GM19023 (cell line): ENCODE measurements around the gene GSK3A.
"Not testable (repeated sequence)": the region's sequence is repeated elsewhere in the genome, so short reads cannot be mapped to it uniquely, and the experiment has no call there.

ENCODE experiments used
- ATAC-seq: cut with Tn5 transposase; IDR thresholded peaks from one replicate; pipeline ENCODE4 v1.9.1; 2021; ENCODE audit warnings: mild to moderate bottlenecking, moderate library complexity; ENCODE audit not compliant: unreplicated experiment

GSK3A gene

DNA sequence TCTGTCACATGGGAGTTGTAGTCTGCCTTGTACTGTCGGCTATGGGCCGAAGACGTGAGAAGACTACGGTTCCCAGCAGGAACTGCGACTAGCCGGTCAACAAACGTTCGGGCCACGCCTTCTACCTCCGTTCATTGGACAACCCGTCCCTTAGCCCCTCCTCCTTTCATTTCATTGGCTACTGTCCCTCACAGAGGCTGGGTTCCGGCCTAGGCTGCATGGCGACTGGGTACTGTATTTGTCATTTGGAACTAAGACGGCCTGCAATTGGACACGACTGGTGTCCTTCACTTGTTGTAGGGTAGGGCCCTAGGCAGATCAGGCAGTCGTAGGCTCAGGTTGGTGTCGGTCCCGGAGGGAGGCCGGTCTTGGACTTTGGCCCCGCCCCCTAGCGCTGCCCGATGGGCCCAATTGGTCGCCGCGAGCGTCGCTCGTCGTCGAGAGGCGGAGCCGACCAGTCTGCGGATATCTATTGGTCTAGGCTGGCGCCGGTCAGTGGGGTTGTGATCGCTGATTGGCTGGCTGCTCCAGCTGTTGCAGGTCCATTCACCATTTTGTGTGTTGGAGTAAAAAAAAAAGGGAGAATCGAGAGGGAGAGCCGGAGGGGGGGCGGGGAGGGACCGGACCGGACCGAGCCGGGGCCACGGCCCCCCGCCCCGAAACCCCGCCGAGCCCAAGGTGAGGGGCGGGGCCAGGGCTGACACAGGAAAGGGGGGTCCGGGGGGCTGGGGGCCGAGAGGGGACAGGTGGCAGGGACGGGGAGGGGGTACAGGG lies 26.5 kb upstream of the GSK3A start, which contains the start of gene CIC:
Gene CIC, plus strand, starts transcription at position 549 of the 774 bp plus-strand sequence. CDS start 2,532 bp downstream, outside the sequence.
- peak; percentile 84 for ATAC-seq

- ATAC-seq = peak; percentile 60
Measured at GRCh38 chr19:42268142-42268703, 25.8 kb upstream of the GSK3A start.

DNA sequence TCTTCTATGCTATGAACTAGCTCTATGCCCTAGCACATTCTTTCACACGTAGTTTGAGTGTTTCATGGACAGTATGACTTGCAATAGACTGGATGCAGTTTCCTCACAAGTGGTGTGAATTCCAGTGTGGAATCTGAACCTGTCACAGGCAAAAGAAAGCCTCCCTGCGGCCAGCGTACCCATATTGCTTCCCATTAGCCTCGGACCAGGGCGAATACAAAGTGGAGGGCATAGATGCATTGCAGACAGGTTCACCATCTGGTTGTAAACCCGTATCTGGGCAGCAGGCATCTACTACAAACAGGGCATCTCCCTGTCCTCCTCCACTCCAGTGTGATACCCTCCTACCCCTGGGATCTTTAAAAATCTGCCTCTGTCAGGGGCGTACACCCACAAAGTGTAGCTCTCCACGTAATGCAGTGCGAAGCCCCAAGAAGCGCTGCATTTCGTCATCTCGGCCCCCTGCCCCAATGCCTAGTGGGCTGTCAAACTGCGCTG lies 25.3 kb upstream of the GSK3A start:
- ATAC-seq = no peak

GRCh38 chr19:42266928-42267603 lies 24.7 kb upstream of the GSK3A start:
- ATAC-seq = not testable (repeated sequence)

DNA sequence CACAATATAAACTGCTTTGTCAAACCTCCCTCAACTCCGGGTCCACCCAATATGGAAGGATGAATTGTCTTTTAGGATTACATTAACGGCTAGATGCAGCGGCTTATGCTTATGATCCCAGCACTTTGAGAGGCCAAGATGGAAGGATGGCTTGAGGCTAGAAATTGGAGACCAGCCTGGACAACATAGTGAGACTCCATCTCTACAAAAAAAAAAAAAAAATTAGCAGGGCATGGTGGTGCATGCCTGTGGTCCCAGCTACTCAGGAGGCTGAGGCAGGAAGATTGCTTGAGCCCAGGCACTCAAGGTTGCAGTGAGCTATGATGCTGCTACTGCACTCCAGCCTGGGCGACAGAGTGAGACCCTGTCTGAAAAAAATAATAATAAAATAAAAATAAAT lies 23.7 kb upstream of the GSK3A start:
- not testable (repeated sequence) for ATAC-seq

- ATAC-seq = no peak
Measured at GRCh38 chr19:42261763-42262162, 19.4 kb upstream of the GSK3A start.

DNA sequence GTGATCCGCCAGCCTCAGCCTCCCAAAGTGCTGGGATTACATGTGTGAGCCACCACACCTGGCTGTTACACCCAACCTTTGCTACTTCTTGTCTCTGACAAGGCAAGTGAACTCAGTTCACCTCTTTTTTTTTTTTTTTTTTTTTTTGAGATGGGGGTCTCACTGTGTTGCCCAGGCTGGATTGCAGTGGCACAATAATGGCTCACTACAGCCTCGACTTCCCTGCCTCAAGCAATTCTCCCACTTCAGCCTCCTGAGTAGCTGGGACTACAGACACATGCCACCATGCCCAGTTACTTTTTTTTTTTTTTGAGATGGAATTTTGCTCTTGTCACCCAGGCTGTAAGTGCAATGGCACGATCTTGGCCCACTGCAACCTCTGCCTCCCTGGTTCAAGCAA lies 15.4 kb upstream of the GSK3A start:
- not testable (repeated sequence) for ATAC-seq

GRCh38 chr19:42255766-42256745 lies 13.7 kb upstream of the GSK3A start:
- ATAC-seq = no peak

DNA sequence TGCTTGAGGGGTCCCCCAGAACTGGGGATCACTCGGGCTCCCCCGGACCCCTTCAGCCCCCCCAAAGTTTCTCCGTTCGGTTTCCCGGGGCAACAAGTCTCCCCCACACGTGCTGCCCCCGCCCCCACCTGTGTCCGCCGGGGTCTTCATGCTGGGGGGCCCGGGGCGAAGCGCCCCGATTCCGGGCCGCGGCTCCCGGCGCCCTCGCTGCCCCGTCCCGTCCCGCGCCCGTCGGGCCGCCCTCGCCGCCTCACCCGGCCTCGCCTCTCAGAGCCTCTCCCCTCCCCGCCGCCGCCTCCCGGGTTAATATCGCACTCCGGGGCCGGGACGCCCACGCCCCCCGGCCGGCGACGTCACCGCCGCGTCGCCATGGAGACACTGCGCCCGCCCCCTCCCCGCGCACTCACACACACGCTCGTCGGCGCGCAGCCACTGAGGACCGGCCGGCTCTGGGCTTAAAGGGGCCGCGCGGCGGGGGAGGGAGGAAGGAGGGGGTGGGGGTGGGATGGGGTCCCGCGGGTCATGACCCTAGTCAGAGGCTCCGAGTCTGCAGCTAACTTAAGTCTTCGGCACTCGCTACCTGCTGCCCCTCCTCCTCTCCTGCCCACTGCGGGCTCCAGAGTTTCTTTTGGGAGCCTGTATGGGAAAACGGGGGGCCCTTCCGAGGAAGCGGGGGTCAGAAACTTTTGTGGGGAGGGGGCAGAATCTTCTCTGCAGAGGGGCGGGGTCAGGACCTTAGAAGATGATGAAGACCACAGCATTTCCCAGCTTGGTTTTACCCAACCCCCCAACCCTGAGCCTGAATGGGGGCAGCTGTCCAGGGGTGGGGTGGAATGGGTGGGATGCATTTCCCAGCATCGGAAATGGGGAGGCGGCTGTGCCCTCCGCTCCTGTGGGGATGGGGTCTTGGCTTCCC lies 12.7 kb upstream of the GSK3A start, which contains the start of gene ERF:
Gene ERF, minus strand, starts transcription at position 279 of the 916 bp plus-strand sequence. Its CDS starts 129 bp downstream, at position 150.
- peak; percentile 58 for ATAC-seq

DNA sequence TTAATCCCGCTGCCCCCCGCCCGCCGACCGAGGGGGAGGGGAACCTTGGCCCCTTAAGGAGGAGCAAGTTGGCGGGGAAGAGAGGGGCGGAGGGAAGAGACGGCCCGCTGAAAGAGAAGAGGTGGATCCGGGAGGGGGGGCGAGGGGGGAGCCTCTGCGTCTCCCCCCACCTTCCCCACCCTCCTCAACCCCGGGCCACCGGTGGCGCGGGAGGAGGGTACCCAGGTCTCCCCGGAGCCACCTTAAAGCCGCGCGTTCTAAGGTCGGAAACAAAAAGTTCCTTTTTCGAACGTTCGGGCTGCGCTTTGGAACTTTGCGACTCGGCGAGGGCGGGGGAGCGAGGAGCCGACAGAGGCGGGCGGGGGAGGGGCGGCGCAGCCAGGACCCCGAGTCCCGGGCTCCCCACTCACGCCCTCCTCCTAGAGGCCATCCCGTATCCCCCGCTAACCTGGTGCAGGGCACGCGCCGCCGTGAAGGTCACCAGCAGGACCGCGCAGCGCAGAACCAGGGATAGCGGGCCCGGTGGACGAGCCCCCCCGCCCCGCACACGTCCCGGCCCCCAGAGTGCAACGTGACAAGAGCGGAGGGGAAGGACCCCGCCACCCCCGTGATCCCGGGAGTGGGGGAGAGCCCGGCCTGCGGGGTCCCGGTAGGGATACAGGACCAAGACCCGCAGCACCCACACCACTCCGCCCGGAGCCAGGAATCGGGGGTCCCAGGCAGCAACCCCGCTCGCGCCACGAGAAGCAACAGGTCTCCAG lies 11.9 kb upstream of the GSK3A start:
- ATAC-seq = peak; percentile 37

DNA sequence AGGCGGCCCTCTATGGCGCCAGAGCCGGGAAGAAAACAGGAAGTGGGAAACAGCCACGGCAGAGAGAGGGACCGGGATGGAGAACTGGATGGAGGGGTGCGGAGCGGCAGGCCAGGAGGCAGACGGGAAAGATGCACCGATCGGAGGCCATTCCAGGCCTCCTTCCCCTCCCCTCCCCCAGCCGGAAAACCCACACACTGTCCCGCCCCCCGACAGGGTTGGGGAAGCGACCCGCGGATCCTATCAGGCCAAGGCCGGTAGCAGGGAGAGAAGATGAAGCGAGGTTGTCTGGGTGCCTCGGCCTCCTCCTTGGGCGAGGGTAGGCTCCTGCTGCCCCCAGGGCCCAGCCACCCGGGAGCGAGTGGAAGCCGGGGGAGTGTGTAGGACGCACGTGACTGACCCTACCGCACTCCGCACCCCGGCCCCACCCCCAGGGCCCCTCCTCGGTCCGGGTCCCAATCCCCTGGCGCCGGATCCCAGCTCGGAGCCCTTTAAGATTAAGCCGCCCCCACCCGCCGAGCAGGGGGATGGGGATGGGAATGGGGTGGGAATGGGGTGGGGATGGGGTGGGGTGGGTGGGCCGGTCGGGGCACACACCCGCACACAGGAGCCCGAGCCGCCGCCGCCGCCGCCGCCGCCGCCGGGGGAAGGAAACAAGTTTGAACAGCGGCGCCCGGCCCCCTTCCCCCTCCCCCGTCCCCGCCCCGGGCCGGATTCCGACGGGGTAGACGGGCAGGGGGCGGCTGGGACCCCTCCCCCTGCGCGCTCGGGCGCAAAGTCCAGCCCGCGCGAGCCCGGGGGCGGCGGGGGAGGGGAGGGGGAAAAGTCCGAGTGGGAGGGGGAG lies 11.1 kb upstream of the GSK3A start:
- peak; percentile 24 for ATAC-seq

DNA sequence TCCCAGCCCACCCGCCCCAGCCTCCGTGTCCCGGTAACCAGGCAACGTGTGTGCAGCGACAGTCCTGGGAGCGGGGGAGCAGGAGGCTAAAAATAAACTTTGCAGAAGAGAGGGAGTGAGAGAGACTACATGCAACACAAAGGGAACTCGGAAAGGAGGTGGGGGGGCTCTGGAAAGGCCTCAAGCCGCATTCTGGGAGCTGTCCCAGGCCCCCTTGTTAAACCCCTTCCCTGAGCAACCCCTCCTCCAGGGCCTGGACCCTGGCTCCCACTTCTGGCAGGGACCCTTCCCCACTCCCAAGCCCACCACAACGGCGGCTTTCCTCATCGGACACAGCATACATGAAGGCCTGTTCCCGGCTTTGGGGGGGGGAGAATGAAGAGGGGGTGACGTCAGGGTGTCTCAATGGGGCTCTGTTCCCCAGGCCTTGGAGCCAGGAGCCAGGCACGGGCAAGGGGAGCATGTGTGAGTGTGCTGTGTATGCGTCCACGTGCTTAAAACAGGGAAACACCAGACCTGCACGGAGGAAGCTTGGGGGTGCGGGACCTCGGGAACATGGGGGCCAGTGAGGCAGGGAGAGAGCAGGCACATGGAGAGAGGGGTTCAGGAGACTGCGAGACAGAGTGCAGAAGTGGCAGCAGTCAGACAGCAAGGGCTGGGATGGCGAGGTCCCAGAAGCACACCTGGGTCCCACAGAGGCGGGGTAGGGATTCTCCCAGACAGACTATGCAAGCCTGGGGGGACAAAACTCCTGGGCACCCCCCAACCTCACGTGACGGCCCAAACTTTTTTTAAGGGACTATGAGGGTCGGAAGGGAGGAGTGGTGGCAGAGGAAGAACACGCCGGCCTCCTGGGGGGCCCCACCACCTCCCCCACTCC lies 10.2 kb upstream of the GSK3A start:
- ATAC-seq = no peak

GRCh38 chr19:42251572-42252358 lies 9.4 kb upstream of the GSK3A start:
- no peak for ATAC-seq

DNA sequence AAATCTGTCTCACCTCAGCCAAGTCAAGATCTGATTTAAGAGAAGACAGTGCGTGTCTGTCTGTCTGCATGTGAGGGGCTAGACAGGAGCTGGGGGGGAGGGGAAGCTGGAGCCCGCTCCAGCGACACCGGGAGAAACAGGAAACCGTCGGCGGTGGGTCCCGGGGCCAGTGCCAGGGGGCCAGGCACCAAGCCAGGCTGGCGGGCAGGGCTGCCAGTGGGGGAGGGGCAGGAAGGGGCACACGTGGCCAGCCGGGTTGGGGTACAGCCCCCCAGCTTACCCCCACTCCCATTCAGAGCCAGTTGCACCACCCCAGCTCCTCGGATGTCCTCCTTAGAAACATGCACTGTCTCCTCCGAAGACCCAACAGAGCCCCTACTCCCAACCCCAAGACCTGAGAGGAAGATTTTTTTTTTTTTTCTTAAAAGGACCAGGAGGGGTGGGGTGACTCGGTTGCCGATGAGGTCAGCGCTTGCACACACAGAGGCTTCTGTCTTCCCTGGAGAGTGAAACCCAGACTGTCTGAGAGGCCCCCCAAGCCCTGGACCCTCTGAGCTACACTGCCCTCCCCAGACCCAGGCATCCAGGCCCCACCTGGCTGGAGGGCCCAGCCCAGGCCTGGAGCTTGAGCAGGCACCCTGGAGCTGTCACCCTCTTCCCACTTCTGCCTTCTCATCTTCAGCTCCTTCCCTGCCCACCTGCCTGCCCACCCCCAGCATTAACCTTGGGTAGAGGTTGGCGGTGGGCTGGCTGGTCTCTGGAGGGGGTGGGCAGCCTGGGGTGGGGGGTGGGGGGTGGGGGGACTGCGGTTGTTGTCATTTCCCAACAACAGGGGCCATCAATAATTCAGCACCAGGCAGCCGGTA lies 8.5 kb upstream of the GSK3A start:
- no peak for ATAC-seq

GRCh38 chr19:42250183-42250665 lies 7.8 kb upstream of the GSK3A start:
- ATAC-seq = no peak
